ENCODE results near the gene IL22RA2.
"Not testable (repeated sequence)": the region's sequence is repeated elsewhere in the genome, so short reads cannot be mapped to it uniquely, and the experiment has no call there.

The IL22RA2 gene

GRCh38 chr6:137210903-137211302, 37.5 kb upstream of the IL22RA2 start:
- no peak overlapping the region for H3K9ac ChIP-seq (ENCODE audit: low read depth, low read length)
- peaks cover 28% of the 10 kb centered on the region for H3K9me3 ChIP-seq (ENCODE audit: control insufficient read depth, insufficient read depth, low read length)
- peaks cover 3% of the 10 kb centered on the region for H3K36me3 ChIP-seq (ENCODE audit: insufficient read depth, low read length)
- no peaks in the 10 kb centered on the region for H3K4me1 ChIP-seq (ENCODE audit: insufficient read depth, low read length)

- Histone ChIP-seq H3K9ac (ENCODE audit: low read depth, low read length) (no peak overlapping the region), H3K9me3 (ENCODE audit: control insufficient read depth, insufficient read depth, low read length) (peaks cover 22% of the 10 kb centered on the region), H3K36me3 (ENCODE audit: insufficient read depth, low read length) (peaks cover 8% of the 10 kb centered on the region), H3K4me1 (ENCODE audit: insufficient read depth, low read length) (no peaks in the 10 kb centered on the region)
Observed at GRCh38 chr6:137208279-137208678, 34.8 kb upstream of the IL22RA2 start.

GRCh38 chr6:137207457-137207856, 34.0 kb upstream of the IL22RA2 start:
- H3K36me3 ChIP-seq (ENCODE audit: insufficient read depth, low read length) = not testable (repeated sequence)
- peaks cover 21% of the 10 kb centered on the region for H3K9me3 ChIP-seq (ENCODE audit: control insufficient read depth, insufficient read depth, low read length)

GRCh38 chr6:137206577-137206976, 33.1 kb upstream of the IL22RA2 start:
- Histone ChIP-seq H3K9ac (ENCODE audit: low read depth, low read length) (no peak overlapping the region), H3K36me3 (ENCODE audit: insufficient read depth, low read length) (peaks cover 6% of the 10 kb centered on the region; the same call in 1 of the 2 replicates), H3K9me3 (ENCODE audit: control insufficient read depth, insufficient read depth, low read length) (peaks cover 18% of the 10 kb centered on the region), H3K4me1 (ENCODE audit: insufficient read depth, low read length) (no peaks in the 10 kb centered on the region)

More at GRCh38 chr6:137207457-137207856, 34.0 kb upstream of the IL22RA2 start:
- H3K4me1 ChIP-seq (ENCODE audit: insufficient read depth, low read length); H3K9ac ChIP-seq (ENCODE audit: low read depth, low read length): not testable (repeated sequence)

- H3K4me1 ChIP-seq (ENCODE audit: insufficient read depth, low read length) = no peaks in the 10 kb centered on the region
- peaks cover 9% of the 10 kb centered on the region for H3K36me3 ChIP-seq (ENCODE audit: insufficient read depth, low read length)
- peaks cover 4% of the 10 kb centered on the region for H3K9me3 ChIP-seq (ENCODE audit: control insufficient read depth, insufficient read depth, low read length)
- no peak overlapping the region for H3K9ac ChIP-seq (ENCODE audit: low read depth, low read length)
Observed at GRCh38 chr6:137203256-137203655, 29.8 kb upstream of the IL22RA2 start.

- no peak overlapping the region for H3K9ac ChIP-seq (ENCODE audit: low read depth, low read length)
- H3K4me1 ChIP-seq (ENCODE audit: insufficient read depth, low read length) = no peaks in the 10 kb centered on the region
- peaks cover 15% of the 10 kb centered on the region for H3K36me3 ChIP-seq (ENCODE audit: insufficient read depth, low read length)
- no peaks in the 10 kb centered on the region; the same call in none of the 2 replicates for H3K9me3 ChIP-seq (ENCODE audit: control insufficient read depth, insufficient read depth, low read length)
Observed at GRCh38 chr6:137202078-137202477, 28.6 kb upstream of the IL22RA2 start.

- Histone ChIP-seq H3K9me3 (ENCODE audit: control insufficient read depth, insufficient read depth, low read length) (no peaks in the 10 kb centered on the region), H3K9ac (ENCODE audit: low read depth, low read length) (no peak overlapping the region), H3K4me1 (ENCODE audit: insufficient read depth, low read length) (no peaks in the 10 kb centered on the region), H3K36me3 (ENCODE audit: insufficient read depth, low read length) (peaks cover 15% of the 10 kb centered on the region)
Observed at GRCh38 chr6:137201006-137201405, 27.6 kb upstream of the IL22RA2 start.

GRCh38 chr6:137200288-137200687, 26.8 kb upstream of the IL22RA2 start:
- H3K4me1 ChIP-seq (ENCODE audit: insufficient read depth, low read length) = no peaks in the 10 kb centered on the region
- H3K36me3 ChIP-seq (ENCODE audit: insufficient read depth, low read length) = peaks cover 15% of the 10 kb centered on the region
- H3K9me3 ChIP-seq (ENCODE audit: control insufficient read depth, insufficient read depth, low read length) = no peaks in the 10 kb centered on the region
- no peak overlapping the region for H3K9ac ChIP-seq (ENCODE audit: low read depth, low read length)

- H3K9me3 ChIP-seq (ENCODE audit: control insufficient read depth, insufficient read depth, low read length) = no peaks in the 10 kb centered on the region; the same call in 1 of the 2 replicates
- H3K4me1 ChIP-seq (ENCODE audit: insufficient read depth, low read length) = no peaks in the 10 kb centered on the region
- H3K36me3 ChIP-seq (ENCODE audit: insufficient read depth, low read length) = peaks cover 9% of the 10 kb centered on the region; the same call in 1 of the 2 replicates
- H3K9ac ChIP-seq (ENCODE audit: low read depth, low read length) = no peak overlapping the region
Observed at GRCh38 chr6:137197684-137198645, 24.5 kb upstream of the IL22RA2 start.

- peaks cover 21% of the 10 kb centered on the region for H3K9me3 ChIP-seq (ENCODE audit: control insufficient read depth, insufficient read depth, low read length)
- H3K9ac ChIP-seq (ENCODE audit: low read depth, low read length) = no peak overlapping the region
- no peaks in the 10 kb centered on the region for H3K4me1 ChIP-seq (ENCODE audit: insufficient read depth, low read length)
- peaks cover 8% of the 10 kb centered on the region; the same call in 1 of the 2 replicates for H3K36me3 ChIP-seq (ENCODE audit: insufficient read depth, low read length)
Observed at GRCh38 chr6:137193256-137194070, 20.0 kb upstream of the IL22RA2 start.

- Histone ChIP-seq H3K4me1 (ENCODE audit: insufficient read depth, low read length) (no peaks in the 10 kb centered on the region), H3K9ac (ENCODE audit: low read depth, low read length) (no peak overlapping the region), H3K9me3 (ENCODE audit: control insufficient read depth, insufficient read depth, low read length) (peaks cover 27% of the 10 kb centered on the region), H3K36me3 (ENCODE audit: insufficient read depth, low read length) (0 out of 2 replicates have a peak, but pooled peaks cover 2% of the 10 kb centered on the region)
Observed at GRCh38 chr6:137192821-137193220, 19.4 kb upstream of the IL22RA2 start.

- Histone ChIP-seq H3K36me3 (ENCODE audit: insufficient read depth, low read length) (no peaks in the 10 kb centered on the region), H3K4me1 (ENCODE audit: insufficient read depth, low read length) (no peaks in the 10 kb centered on the region), H3K9ac (ENCODE audit: low read depth, low read length) (no peak overlapping the region), H3K9me3 (ENCODE audit: control insufficient read depth, insufficient read depth, low read length) (peaks cover 32% of the 10 kb centered on the region)
Observed at GRCh38 chr6:137191670-137192069, 18.2 kb upstream of the IL22RA2 start.

GRCh38 chr6:137191236-137191635, 17.8 kb upstream of the IL22RA2 start:
- Histone ChIP-seq H3K4me1 (ENCODE audit: insufficient read depth, low read length) (no peaks in the 10 kb centered on the region), H3K9ac (ENCODE audit: low read depth, low read length) (no peak overlapping the region), H3K9me3 (ENCODE audit: control insufficient read depth, insufficient read depth, low read length) (peaks cover 32% of the 10 kb centered on the region), H3K36me3 (ENCODE audit: insufficient read depth, low read length) (no peaks in the 10 kb centered on the region)

GRCh38 chr6:137190583-137191094, 17.2 kb upstream of the IL22RA2 start:
- Histone ChIP-seq H3K36me3 (ENCODE audit: insufficient read depth, low read length) (no peaks in the 10 kb centered on the region), H3K9me3 (ENCODE audit: control insufficient read depth, insufficient read depth, low read length) (peaks cover 33% of the 10 kb centered on the region), H3K9ac (ENCODE audit: low read depth, low read length) (no peak overlapping the region), H3K4me1 (ENCODE audit: insufficient read depth, low read length) (no peaks in the 10 kb centered on the region)

Measured in ES-I3 (cell line).